ENCODE data around the gene TTC34.

- no peak for TF ChIP-seq CTCF (IDR thresholded peaks at IDR 0.05)
- TF ChIP-seq ZFX (IDR thresholded peaks at IDR 0.05; ENCODE audit: borderline replicate concordance): no peak
Observed at GRCh38 chr1:2783069-2783434, 18.4 kb downstream of the TTC34 start.
